Caco-2 (cell line): Measurements from ENCODE around the gene GALNT15. TPM values are rescaled to one million over a fixed set of nuclear protein-coding genes. Genes with fewer than 3 reads are reported as not detected.

Experiments
- BruUV-seq: library from RNA; stranded (reverse); fragments of 400-500 nt; replicated peaks from 2 replicates; lab custom pipeline; 2021; lab: Mats Ljungman, UMichigan
- CTCF ChIA-PET: fragments of 300-600 bp; sonication (Branson Sonifier 250); formaldehyde crosslinking; loops from one replicate; lab custom pipeline; 2022; ENCODE audit warnings: antibody characterized with exemption; lab: Charles Lee
- POLR2A ChIA-PET: fragments of 300-600 bp; sonication (Branson Sonifier 250); formaldehyde crosslinking; loops from one replicate; lab custom pipeline; 2022; ENCODE audit warnings: antibody characterized with exemption; lab: Charles Lee
- DNase-seq, 2 experiments: peaks; one replicate each; pipeline versions ENCODE4 v3.0.0 to v3.0.0-alpha.2; 2020 to 2022
- H3K27me3 ChIP-seq: replicated peaks from 2 replicates; pipeline ENCODE4 v1.6.0; 2011; ENCODE audit warnings: low read length; ENCODE audit not compliant: control insufficient read depth, insufficient read depth
- H3K36me3 ChIP-seq: 2 replicates; pipeline ENCODE4 v1.5.1; 2011; ENCODE audit warnings: low read length; ENCODE audit not compliant: control insufficient read depth, insufficient read depth
- H3K4me1 ChIP-seq: fragments of 250-450 bp; sonication (Bioruptor Pico); 2 replicates; pipeline ENCODE4 v1.5.1; 2020; ENCODE audit warnings: mild to moderate bottlenecking
- H3K4me3 ChIP-seq: 2 replicates; pipeline ENCODE4 v1.5.1; 2011; ENCODE audit warnings: low read depth, mild to moderate bottlenecking, control low read depth, low read length
- H3K9me3 ChIP-seq: fragments of 250-450 bp; sonication (Bioruptor Pico); 2 replicates; pipeline ENCODE4 v1.5.1; 2020; ENCODE audit warnings: mild to moderate bottlenecking, moderate library complexity
- H3K27ac Mint-ChIP-seq: one replicate; pipeline ENCODE4 v1.8.0; 2022; ENCODE audit warnings: mixed read lengths; ENCODE audit not compliant: unreplicated experiment
- H3K27me3 Mint-ChIP-seq: one replicate; pipeline ENCODE4 v1.8.0; 2022; ENCODE audit warnings: mixed read lengths; ENCODE audit not compliant: insufficient read depth, unreplicated experiment
- H3K36me3 Mint-ChIP-seq: one replicate; pipeline ENCODE4 v1.8.0; 2022; ENCODE audit warnings: mild to moderate bottlenecking, mixed read lengths; ENCODE audit not compliant: insufficient read depth, unreplicated experiment
- H3K4me1 Mint-ChIP-seq: one replicate; pipeline ENCODE4 v1.8.0; 2022; ENCODE audit warnings: low read depth, mixed read lengths; ENCODE audit not compliant: unreplicated experiment
- H3K4me3 Mint-ChIP-seq: one replicate; pipeline ENCODE4 v1.8.0; 2022; ENCODE audit warnings: mild to moderate bottlenecking, moderate library complexity, mixed read lengths; ENCODE audit not compliant: unreplicated experiment
- H3K9me3 Mint-ChIP-seq: one replicate; pipeline ENCODE4 v1.8.0; 2022; ENCODE audit warnings: mixed read lengths; ENCODE audit not compliant: unreplicated experiment
- CTCF ChIP-seq, 2 experiments: fragments of 200-600 bp in 1 of 2; IDR thresholded peaks; 1 replicate in 1 of 2; 2 replicates in 1 of 2; pipeline versions ENCODE4 v1.5.1 to v1.8.0; 2011 to 2022; ENCODE audit warnings: antibody characterized with exemption in 1 of 2, control low read depth in 1 of 2, inconsistent platforms in 1 of 2, low read depth in 1 of 2, low read length in 1 of 2, mild to moderate bottlenecking in 1 of 2, moderate library complexity in 1 of 2; ENCODE audit not compliant: insufficient read depth in 1 of 2, severe bottlenecking in 1 of 2, unreplicated experiment in 1 of 2
- intact Hi-C: fragments of 100-400 bp; cut with micrococcal nuclease; formaldehyde crosslinking; loops from one replicate; pipeline ENCODE4 v1.10.0; 2022; ENCODE audit not compliant: unreplicated experiment
- total RNA-seq: library from RNA; stranded (reverse); gene quantifications from 2 replicates; pipeline ENCODE4 v1.2.3, GENCODE V29; 2022

Gene GALNT15
- total RNA-seq, 1 experiment from 2014 or later, result not detected

- no peak overlapping the region for H3K4me3 ChIP-seq
- no TSS peak for BruUV-seq
- H3K4me1 Mint-ChIP-seq, result no peaks in the 10 kb centered on the region
- H3K4me1 ChIP-seq, result no peaks in the 10 kb centered on the region
- no peak overlapping the region for H3K27ac Mint-ChIP-seq
- ChIA-PET CTCF (no interaction called here), POLR2A (no interaction called here)
- H3K4me3 Mint-ChIP-seq, result no peak overlapping the region
- no peaks in the 10 kb centered on the region for H3K27me3 ChIP-seq
- no peaks in the 10 kb centered on the region for H3K9me3 Mint-ChIP-seq
- no peaks in the 10 kb centered on the region for H3K27me3 Mint-ChIP-seq
- intact Hi-C loops, result no loop called here
- TF ChIP-seq CTCF (IDR thresholded peaks at IDR 0.05; ENCODE audit: insufficient read depth in 1 of 2, low read depth in 1 of 2, low read length in 1 of 2, severe bottlenecking in 1 of 2, unreplicated experiment in 1 of 2), result no peak
- no peaks in the 10 kb centered on the region; the same call in 1 of the 2 replicates for H3K9me3 ChIP-seq
- H3K36me3 Mint-ChIP-seq, result no peaks in the 10 kb centered on the region
- DNase-seq, result no peak
- H3K36me3 ChIP-seq, result no peaks in the 10 kb centered on the region
These were observed 44.4 kb upstream of the GALNT15 start for GRCh38 chr3:16130066-16130465.

GRCh38 chr3:16132190-16132589, 42.3 kb upstream of the GALNT15 start:
- no peak overlapping the region for H3K27ac Mint-ChIP-seq
- H3K4me3 Mint-ChIP-seq, result no peak overlapping the region
- ChIA-PET POLR2A (no interaction called here), CTCF (interaction anchor here (0.5 kb wide), 1 partner anchor 116 kb away, joined by 6 read pairs; no protein-coding TSS in a partner anchor)
- H3K4me1 ChIP-seq, result no peaks in the 10 kb centered on the region
- H3K27me3 ChIP-seq, result no peaks in the 10 kb centered on the region
- no peaks in the 10 kb centered on the region for H3K4me1 Mint-ChIP-seq
- no peaks in the 10 kb centered on the region for H3K27me3 Mint-ChIP-seq
- H3K9me3 ChIP-seq, result no peaks in the 10 kb centered on the region; the same call in 1 of the 2 replicates
- intact Hi-C loops, result no loop called here
- no peak for DNase-seq
- no peak for TF ChIP-seq CTCF (IDR thresholded peaks at IDR 0.05; ENCODE audit: insufficient read depth in 1 of 2, low read depth in 1 of 2, low read length in 1 of 2, severe bottlenecking in 1 of 2, unreplicated experiment in 1 of 2)
- no TSS peak for BruUV-seq
- no peaks in the 10 kb centered on the region for H3K9me3 Mint-ChIP-seq
- no peak overlapping the region for H3K4me3 ChIP-seq
- no peaks in the 10 kb centered on the region for H3K36me3 ChIP-seq
- H3K36me3 Mint-ChIP-seq, result no peaks in the 10 kb centered on the region

GRCh38 chr3:16132928-16133327, 41.6 kb upstream of the GALNT15 start:
- TF ChIP-seq CTCF (IDR thresholded peaks at IDR 0.05; ENCODE audit: insufficient read depth in 1 of 2, low read depth in 1 of 2, low read length in 1 of 2, severe bottlenecking in 1 of 2, unreplicated experiment in 1 of 2), result no peak
- Histone ChIP-seq H3K36me3 (no peaks in the 10 kb centered on the region), H3K4me1 (no peaks in the 10 kb centered on the region), H3K27me3 (no peaks in the 10 kb centered on the region), H3K9me3 (no peaks in the 10 kb centered on the region; the same call in 1 of the 2 replicates), H3K4me3 (no peak overlapping the region)
- Mint-ChIP-seq H3K9me3 (no peaks in the 10 kb centered on the region), H3K4me1 (no peaks in the 10 kb centered on the region), H3K36me3 (no peaks in the 10 kb centered on the region), H3K27me3 (no peaks in the 10 kb centered on the region), H3K27ac (no peak overlapping the region), H3K4me3 (no peak overlapping the region)
- no peak for DNase-seq
- BruUV-seq, result no TSS peak
- intact Hi-C loops, result no loop called here
- ChIA-PET POLR2A (no interaction called here), CTCF (interaction anchor here (0.5 kb wide), 1 partner anchor 115 kb away, joined by 6 read pairs; no protein-coding TSS in a partner anchor)
